ENCODE data around the gene KLK10. TPM values are rescaled to one million over a fixed set of nuclear protein-coding genes. Genes with fewer than 3 reads are reported as not detected.

KLK10 gene
- total RNA-seq, 1 donor from 2014 or later: not detected

DNA sequence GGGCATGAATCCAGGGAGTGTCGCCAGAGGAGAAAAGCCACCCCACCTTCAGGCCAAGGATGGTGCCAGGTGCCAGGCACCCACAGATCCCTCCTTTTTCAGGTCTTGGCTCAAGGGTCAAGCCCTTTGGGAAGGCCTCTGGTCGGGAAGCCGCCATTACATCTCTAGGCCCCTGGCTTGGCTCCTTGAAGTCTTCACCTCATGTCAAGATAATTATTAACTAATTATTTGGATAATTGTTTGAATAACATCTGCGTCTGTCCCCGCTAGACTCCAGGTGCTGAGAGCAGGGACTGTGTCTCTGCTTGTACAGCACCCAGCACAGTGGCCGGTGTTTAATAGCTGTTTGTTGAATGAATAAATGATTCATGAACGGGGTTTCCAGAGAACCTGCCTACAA, 44.2 kb upstream of the KLK10 start:
- Mint-ChIP-seq H3K4me3 (ENCODE audit: unreplicated experiment) (no peak overlapping the region), H3K9me3 (ENCODE audit: low read depth) (peaks cover 11% of the 10 kb centered on the region), H3K36me3 (ENCODE audit: low read depth) (peaks cover 1% of the 10 kb centered on the region), H3K27me3 (ENCODE audit: low read depth) (peaks cover 14% of the 10 kb centered on the region), H3K4me1 (ENCODE audit: low read depth) (peaks cover 2% of the 10 kb centered on the region), H3K27ac (ENCODE audit: unreplicated experiment) (no peak overlapping the region)
- TF ChIP-seq CTCF (IDR thresholded peaks at IDR 0.05): no peak
- no peak for DNase-seq (ENCODE audit: low spot score)

- H3K27me3 Mint-ChIP-seq (ENCODE audit: low read depth): peaks cover 15% of the 10 kb centered on the region
- TF ChIP-seq CTCF (IDR thresholded peaks at IDR 0.05): no peak
- peaks cover 7% of the 10 kb centered on the region for H3K9me3 Mint-ChIP-seq (ENCODE audit: low read depth)
- no peak overlapping the region for H3K4me3 Mint-ChIP-seq (ENCODE audit: unreplicated experiment)
- H3K36me3 Mint-ChIP-seq (ENCODE audit: low read depth): no peaks in the 10 kb centered on the region
- H3K27ac Mint-ChIP-seq (ENCODE audit: unreplicated experiment): no peak overlapping the region
- no peak for DNase-seq (ENCODE audit: low spot score)
- peaks cover 2% of the 10 kb centered on the region for H3K4me1 Mint-ChIP-seq (ENCODE audit: low read depth)
These were observed 41.5 kb upstream of the KLK10 start for GRCh38 chr19:51060973-51061372.

GRCh38 chr19:51060336-51060735, 40.8 kb upstream of the KLK10 start:
- no peaks in the 10 kb centered on the region for H3K36me3 Mint-ChIP-seq (ENCODE audit: low read depth)
- peaks cover 2% of the 10 kb centered on the region for H3K4me1 Mint-ChIP-seq (ENCODE audit: low read depth)
- H3K27ac Mint-ChIP-seq (ENCODE audit: unreplicated experiment): no peak overlapping the region
- TF ChIP-seq CTCF (IDR thresholded peaks at IDR 0.05): no peak
- H3K4me3 Mint-ChIP-seq (ENCODE audit: unreplicated experiment): no peak overlapping the region
- no peak for DNase-seq (ENCODE audit: low spot score)
- peaks cover 13% of the 10 kb centered on the region for H3K27me3 Mint-ChIP-seq (ENCODE audit: low read depth)
- H3K9me3 Mint-ChIP-seq (ENCODE audit: low read depth): peaks cover 7% of the 10 kb centered on the region

GRCh38 chr19:51059715-51060114, 40.2 kb upstream of the KLK10 start:
- Mint-ChIP-seq H3K27ac (ENCODE audit: unreplicated experiment) (no peak overlapping the region), H3K4me3 (ENCODE audit: unreplicated experiment) (no peak overlapping the region), H3K36me3 (ENCODE audit: low read depth) (no peaks in the 10 kb centered on the region), H3K4me1 (ENCODE audit: low read depth) (no peaks in the 10 kb centered on the region), H3K9me3 (ENCODE audit: low read depth) (peaks cover 7% of the 10 kb centered on the region), H3K27me3 (ENCODE audit: low read depth) (peaks cover 11% of the 10 kb centered on the region)
- TF ChIP-seq CTCF (IDR thresholded peaks at IDR 0.05): no peak
- no peak for DNase-seq (ENCODE audit: low spot score)

GRCh38 chr19:51055866-51056265, 36.4 kb upstream of the KLK10 start:
- peaks cover 3% of the 10 kb centered on the region for H3K9me3 Mint-ChIP-seq (ENCODE audit: low read depth)
- no peaks in the 10 kb centered on the region for H3K36me3 Mint-ChIP-seq (ENCODE audit: low read depth)
- no peak for DNase-seq (ENCODE audit: low spot score)
- H3K27ac Mint-ChIP-seq (ENCODE audit: unreplicated experiment): no peak overlapping the region
- H3K4me1 Mint-ChIP-seq (ENCODE audit: low read depth): no peaks in the 10 kb centered on the region
- TF ChIP-seq CTCF (IDR thresholded peaks at IDR 0.05): no peak
- H3K27me3 Mint-ChIP-seq (ENCODE audit: low read depth): peaks cover 22% of the 10 kb centered on the region
- H3K4me3 Mint-ChIP-seq (ENCODE audit: unreplicated experiment): no peak overlapping the region
